ENCODE measurements around the gene B9D2. TPM values are rescaled to one million over a fixed set of nuclear protein-coding genes. Genes with fewer than 3 reads are reported as not detected.

Gene B9D2
- total and polyA plus RNA-seq, 2 of the 4 experiments (the other 2 are of a cell fraction) = 6.1 to 9.7 TPM

DNA sequence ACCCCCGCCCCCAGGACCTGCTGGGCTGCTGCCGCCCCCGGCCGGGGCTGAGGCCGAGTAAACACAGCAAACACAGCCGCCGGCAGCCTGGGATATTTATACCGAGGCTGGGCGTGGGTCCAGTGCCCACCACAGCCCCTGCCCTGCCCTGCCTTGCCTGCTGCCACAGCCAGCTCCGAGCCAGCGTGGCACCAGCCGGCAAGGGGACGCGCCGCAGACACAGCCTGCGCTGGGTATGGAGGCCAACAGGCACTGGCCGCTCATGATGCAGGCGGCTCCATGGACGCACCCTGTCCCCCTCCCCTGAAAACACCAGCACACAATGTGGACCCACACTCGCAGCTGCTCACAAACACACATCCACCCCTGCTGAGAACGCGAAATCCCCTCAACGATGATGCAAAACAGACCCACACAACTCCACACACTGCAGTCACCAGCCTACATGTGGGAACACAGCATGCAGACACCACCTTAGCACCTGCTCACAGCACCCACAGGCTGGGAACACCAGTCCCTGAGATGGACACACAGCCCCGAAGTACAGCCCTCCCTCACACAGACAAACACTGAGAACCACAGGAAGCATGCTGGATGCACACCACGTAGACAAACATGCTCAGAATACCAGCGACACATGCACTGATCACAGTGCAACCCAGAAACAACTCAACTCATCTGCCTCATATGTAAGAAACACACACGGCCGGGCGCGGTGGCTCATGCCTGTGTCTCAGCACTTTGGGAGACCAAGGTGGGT, 37.8 kb downstream of the B9D2 start:
- Histone ChIP-seq H4K20me1 (ENCODE audit: insufficient read depth, low read length) (peaks cover 55% of the 10 kb centered on the region), H3K27me3 (ENCODE audit: control insufficient read depth, insufficient read depth, low read length) (no peaks in the 10 kb centered on the region), H2BK15ac (ENCODE audit: low read depth, low read length) (peak overlapping the region; percentile 55; the same call in 2 of the 3 replicates), H4K91ac (ENCODE audit: insufficient read depth, low read depth, low read length) (peak overlapping the region; percentile 94), H4K8ac (ENCODE audit: low read depth in 2 of 2, low read length in 2 of 2) (peak overlapping the region; percentile 21 to 89; a peak in 3 of 4 replicates), H3K14ac (replicated peaks; ENCODE audit: low read depth, low read length) (peak overlapping the region; percentile 71), H3K4ac (ENCODE audit: low read depth, low read length) (peak overlapping the region; percentile 99), H4K5ac (ENCODE audit: low read depth, low read length) (peak overlapping the region; percentile 90), H2BK5ac (ENCODE audit: low read depth, low read length, poor library complexity, severe bottlenecking) (peak overlapping the region; percentile 96), H3K4me1 (ENCODE audit: control insufficient read depth, insufficient read depth, low read length) (peaks cover 63% of the 10 kb centered on the region), H2AK5ac (ENCODE audit: low read depth, low read length) (peak overlapping the region; percentile 100), H3K18ac (ENCODE audit: low read depth, low read length) (peak overlapping the region; percentile 84), H3K27ac (ENCODE audit: insufficient read depth, low read length) (peak overlapping the region; percentile 96), H3K9me1 (ENCODE audit: insufficient read depth, low read length) (peaks cover 37% of the 10 kb centered on the region), H2BK120ac (ENCODE audit: low read depth, low read length) (peak overlapping the region; percentile 99), H3K56ac (ENCODE audit: extremely low read depth, insufficient read depth, low read length) (peak overlapping the region; percentile 48), H3K9me3 (ENCODE audit: control insufficient read depth, insufficient read depth, low read length) (no peaks in the 10 kb centered on the region), H3K4me3 (ENCODE audit: insufficient read depth, low read depth, low read length) (no peak overlapping the region), H3K23ac (ENCODE audit: low read depth, low read length) (peak overlapping the region; percentile 82), H2AK9ac (replicated peaks; ENCODE audit: low read depth, low read length, poor library complexity) (peak overlapping the region; percentile 95), H2BK20ac (ENCODE audit: low read depth, low read length) (peak overlapping the region; percentile 80), H2AFZ (replicated peaks; ENCODE audit: low read length, poor library complexity) (peak overlapping the region; percentile 69), H3K4me2 (ENCODE audit: low read depth, low read length) (peak overlapping the region; percentile 56), H3K79me1 (ENCODE audit: low read depth in 1 of 2, low read length in 2 of 2) (peaks cover 15 to 68% of the 10 kb centered on the region in 2 experiments), H3K36me3 (ENCODE audit: control insufficient read depth, insufficient read depth, low read length) (peaks cover 24% of the 10 kb centered on the region), H3K9ac (ENCODE audit: low read depth, low read length) (peak overlapping the region; percentile 73)
- intact Hi-C loops (cut with micrococcal nuclease) = no loop called here
- in situ Hi-C loops (cut with MboI; ENCODE audit: low sequenced_read_pairs) = no loop called here
- dilution Hi-C loops (cut with HindIII; ENCODE audit: low sequenced_read_pairs, unreplicated experiment) = no loop called here
- POLR2A ChIA-PET (ENCODE audit: unreplicated experiment) = no interaction called here
- no TSS peak for BruUV-seq (replicated peaks)
- CTCF ChIA-PET = no interaction called here
- TF ChIP-seq MAZ (IDR thresholded peaks at IDR 0.05; ENCODE audit: borderline replicate concordance, low read depth, low read length) (no peak), RFX5 (IDR thresholded peaks at IDR 0.05; ENCODE audit: low read depth, low read length) (no peak), CEBPB (IDR thresholded peaks at IDR 0.05; ENCODE audit: low read depth, low read length) (0 out of 2 replicates have a peak, but pooled peaks have one; percentile 5), RCOR1 (IDR thresholded peaks at IDR 0.05; ENCODE audit: insufficient replicate concordance, low read length) (no peak), CHD1 (IDR thresholded peaks at IDR 0.05; ENCODE audit: low read depth, low read length) (no peak), MXI1 (IDR thresholded peaks at IDR 0.05; ENCODE audit: borderline replicate concordance, low read depth, low read length) (no peak)
- WGBS, 2 experiments (ENCODE audit: extremely low coverage in 2 of 2, insufficient read length in 1 of 2) = 16% methylated on average over 4 of the region's 30 CpGs; no CpG with 5 or more reads in 1 of the 2 experiments
- no peak for ATAC-seq (ENCODE audit: low read depth)
- peak; percentile 80 for DNase-seq

Data from IMR-90 (cell line).